Measurements from ENCODE around the gene LAMTOR2. TPM values are rescaled to one million over a fixed set of nuclear protein-coding genes. Genes with fewer than 3 reads are reported as not detected.

The LAMTOR2 gene
- total RNA-seq, 1 donor from 2014 or later, result 29.4 TPM

DNA sequence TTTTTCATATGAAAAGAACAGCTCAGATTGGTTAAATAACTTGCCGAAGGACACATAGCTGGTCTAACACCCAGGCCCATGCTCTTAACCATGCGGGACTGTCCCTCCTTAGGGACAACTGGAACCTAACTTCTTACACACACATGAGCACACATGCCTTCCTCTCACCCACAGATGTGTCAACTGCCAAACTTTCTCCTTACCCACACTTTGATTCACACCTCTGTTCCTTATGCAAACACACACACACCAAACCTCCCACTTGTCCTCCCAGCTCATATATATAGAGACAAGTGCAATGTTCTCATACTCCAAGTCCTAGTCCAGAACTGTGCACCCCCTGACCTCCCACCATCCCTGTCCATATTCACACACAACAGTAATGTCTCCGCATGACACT lies 10.6 kb downstream of the LAMTOR2 start:
- no peak overlapping the region for H3K9ac ChIP-seq
- no peak overlapping the region for H3K4me3 ChIP-seq
- peaks cover 8% of the 10 kb centered on the region for H3K27me3 Mint-ChIP-seq (ENCODE audit: insufficient read depth, low read depth)
- no peaks in the 10 kb centered on the region for H3K27me3 ChIP-seq
- no peaks in the 10 kb centered on the region for H3K9me3 ChIP-seq (ENCODE audit: low read depth)
- H3K4me1 Mint-ChIP-seq, result peaks cover 42% of the 10 kb centered on the region
- no peaks in the 10 kb centered on the region for H3K36me3 Mint-ChIP-seq
- peaks cover 31% of the 10 kb centered on the region for H3K4me1 ChIP-seq
- H3K9me3 Mint-ChIP-seq, result no peaks in the 10 kb centered on the region
- no peak overlapping the region for H2AFZ ChIP-seq (replicated peaks)
- H4K20me1 ChIP-seq (ENCODE audit: low read depth), result peaks cover 2% of the 10 kb centered on the region
- no peak overlapping the region for H3K27ac Mint-ChIP-seq
- TF ChIP-seq EZH2 (IDR thresholded peaks at IDR 0.05) (no peak), EZH2phosphoT487 (IDR thresholded peaks at IDR 0.05) (no peak)
- H3K4me3 Mint-ChIP-seq, result no peak overlapping the region
- H3K27ac ChIP-seq, result peak overlapping the region; percentile 78
- H3K36me3 ChIP-seq, result no peaks in the 10 kb centered on the region
- DNase-seq (ENCODE audit: low spot score), result no peak
- H3F3A ChIP-seq (ENCODE audit: low read depth), result peaks cover 51% of the 10 kb centered on the region
- peaks cover 3% of the 10 kb centered on the region for H3K79me2 ChIP-seq (ENCODE audit: low read depth)
- H3K4me2 ChIP-seq, result peak overlapping the region; percentile 3

DNA sequence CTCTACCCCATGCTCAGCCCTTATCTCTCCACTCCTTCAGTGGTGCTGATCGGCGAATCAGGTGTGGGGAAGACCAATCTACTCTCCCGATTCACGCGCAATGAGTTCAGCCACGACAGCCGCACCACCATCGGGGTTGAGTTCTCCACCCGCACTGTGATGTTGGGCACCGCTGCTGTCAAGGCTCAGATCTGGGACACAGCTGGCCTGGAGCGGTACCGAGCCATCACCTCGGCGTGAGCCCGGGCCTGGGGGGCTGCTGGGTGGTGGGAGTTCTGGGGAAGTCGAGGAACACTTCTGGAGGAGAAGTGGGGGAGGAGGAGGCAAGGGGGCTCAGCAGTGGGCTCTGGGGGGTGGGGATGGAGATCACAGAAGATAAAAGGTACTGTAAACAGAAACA lies 11.3 kb downstream of the LAMTOR2 start:
- DNase-seq (ENCODE audit: low spot score), result no peak
- H3K4me1 Mint-ChIP-seq, result peaks cover 46% of the 10 kb centered on the region
- TF ChIP-seq, protein P1, sequence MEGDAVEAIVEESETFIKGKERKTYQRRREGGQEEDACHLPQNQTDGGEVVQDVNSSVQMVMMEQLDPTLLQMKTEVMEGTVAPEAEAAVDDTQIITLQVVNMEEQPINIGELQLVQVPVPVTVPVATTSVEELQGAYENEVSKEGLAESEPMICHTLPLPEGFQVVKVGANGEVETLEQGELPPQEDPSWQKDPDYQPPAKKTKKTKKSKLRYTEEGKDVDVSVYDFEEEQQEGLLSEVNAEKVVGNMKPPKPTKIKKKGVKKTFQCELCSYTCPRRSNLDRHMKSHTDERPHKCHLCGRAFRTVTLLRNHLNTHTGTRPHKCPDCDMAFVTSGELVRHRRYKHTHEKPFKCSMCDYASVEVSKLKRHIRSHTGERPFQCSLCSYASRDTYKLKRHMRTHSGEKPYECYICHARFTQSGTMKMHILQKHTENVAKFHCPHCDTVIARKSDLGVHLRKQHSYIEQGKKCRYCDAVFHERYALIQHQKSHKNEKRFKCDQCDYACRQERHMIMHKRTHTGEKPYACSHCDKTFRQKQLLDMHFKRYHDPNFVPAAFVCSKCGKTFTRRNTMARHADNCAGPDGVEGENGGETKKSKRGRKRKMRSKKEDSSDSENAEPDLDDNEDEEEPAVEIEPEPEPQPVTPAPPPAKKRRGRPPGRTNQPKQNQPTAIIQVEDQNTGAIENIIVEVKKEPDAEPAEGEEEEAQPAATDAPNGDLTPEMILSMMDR (IDR thresholded peaks at IDR 0.05), result no peak
- no peak for TF ChIP-seq EZH2 (IDR thresholded peaks at IDR 0.05)
- no peak for TF ChIP-seq EZH2phosphoT487 (IDR thresholded peaks at IDR 0.05)
- H3K27ac Mint-ChIP-seq, result no peak overlapping the region
- H2AFZ ChIP-seq (replicated peaks), result peak overlapping the region; percentile 26
- H3F3A ChIP-seq (ENCODE audit: low read depth), result peaks cover 45% of the 10 kb centered on the region
- H3K4me3 ChIP-seq, result no peak overlapping the region
- H4K20me1 ChIP-seq (ENCODE audit: low read depth), result peaks cover 8% of the 10 kb centered on the region
- H3K9ac ChIP-seq, result no peak overlapping the region
- H3K4me3 Mint-ChIP-seq, result no peak overlapping the region
- H3K36me3 Mint-ChIP-seq, result no peaks in the 10 kb centered on the region
- peak overlapping the region; percentile 3 for H3K4me2 ChIP-seq
- no peaks in the 10 kb centered on the region for H3K9me3 Mint-ChIP-seq
- no peaks in the 10 kb centered on the region for H3K9me3 ChIP-seq (ENCODE audit: low read depth)
- H3K4me1 ChIP-seq, result peaks cover 33% of the 10 kb centered on the region
- no peaks in the 10 kb centered on the region for H3K27me3 ChIP-seq
- H3K27ac ChIP-seq, result peak overlapping the region; percentile 78
- no peaks in the 10 kb centered on the region for H3K36me3 ChIP-seq
- H3K79me2 ChIP-seq (ENCODE audit: low read depth), result peaks cover 3% of the 10 kb centered on the region
- H3K27me3 Mint-ChIP-seq (ENCODE audit: insufficient read depth, low read depth), result peaks cover 9% of the 10 kb centered on the region

DNA sequence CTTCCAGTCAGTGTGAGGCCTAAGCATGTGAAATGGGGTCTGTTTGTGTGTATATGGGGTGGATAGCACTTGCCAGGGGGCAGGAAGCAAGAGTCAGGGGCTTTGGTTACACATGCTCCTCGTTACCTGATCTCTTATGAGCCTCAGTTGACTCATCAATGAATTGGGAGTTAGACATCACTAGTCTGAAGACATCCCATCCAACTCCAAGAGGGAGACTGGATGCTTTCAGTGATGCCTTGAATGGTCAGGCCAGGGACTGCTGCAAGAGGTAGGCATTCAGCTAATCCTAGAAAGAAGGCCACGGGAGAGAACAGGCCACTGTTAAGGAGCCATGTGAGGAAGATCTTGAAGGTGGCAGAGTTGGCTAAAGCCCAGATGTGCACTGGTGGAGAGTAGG lies 12.7 kb downstream of the LAMTOR2 start:
- Histone ChIP-seq H3K36me3 (no peaks in the 10 kb centered on the region), H3K9me3 (ENCODE audit: low read depth) (no peaks in the 10 kb centered on the region), H3K9ac (no peak overlapping the region), H2AFZ (replicated peaks) (no peak overlapping the region), H3K27ac (peak overlapping the region; percentile 37), H3K4me2 (no peak overlapping the region), H3K27me3 (no peaks in the 10 kb centered on the region), H3K4me3 (no peak overlapping the region), H3F3A (ENCODE audit: low read depth) (peaks cover 44% of the 10 kb centered on the region), H4K20me1 (ENCODE audit: low read depth) (peaks cover 22% of the 10 kb centered on the region), H3K79me2 (ENCODE audit: low read depth) (peaks cover 11% of the 10 kb centered on the region), H3K4me1 (peaks cover 33% of the 10 kb centered on the region)
- peak overlapping the region; percentile 18 for H3K4me3 Mint-ChIP-seq
- peaks cover 4% of the 10 kb centered on the region for H3K27me3 Mint-ChIP-seq (ENCODE audit: insufficient read depth, low read depth)
- H3K36me3 Mint-ChIP-seq, result peaks cover 7% of the 10 kb centered on the region
- H3K9me3 Mint-ChIP-seq, result no peaks in the 10 kb centered on the region
- peak overlapping the region; percentile 53 for H3K27ac Mint-ChIP-seq
- no peak for DNase-seq (ENCODE audit: low spot score)
- TF ChIP-seq EZH2phosphoT487 (IDR thresholded peaks at IDR 0.05) (no peak), EZH2 (IDR thresholded peaks at IDR 0.05) (no peak)
- TF ChIP-seq, protein P1 (IDR thresholded peaks at IDR 0.05), result no peak
- H3K4me1 Mint-ChIP-seq, result peaks cover 44% of the 10 kb centered on the region

Data from neural progenitor cell (in vitro differentiated cells).